Lung (tissue), 12 donors: ENCODE measurements around the gene TP53AIP1. TPM values are rescaled to one million over a fixed set of nuclear protein-coding genes. Genes with fewer than 3 reads are reported as not detected.

ENCODE experiments used
- ATAC-seq: fragments of 200-7000 bp; cut with Tn5 transposase; one replicate; pipeline ENCODE4 v1.9.1; 2020; ENCODE audit warnings: moderate number of reproducible peaks; ENCODE audit not compliant: insufficient read depth, low FRiP score
- DNase-seq, 3 donors: peaks; one replicate each; pipeline ENCODE4 v3.0.0-alpha.2; 2013 to 2017
- H3K27ac ChIP-seq, 2 donors: one replicate each; pipeline ENCODE4 v1.5.1; 2013; ENCODE audit warnings: mild to moderate bottlenecking in 2 of 2, moderate library complexity in 2 of 2, control low read depth in 1 of 2, inconsistent platforms in 1 of 2, low read depth in 1 of 2, low read length in 1 of 2
- H3K27me3 ChIP-seq, 3 donors: one replicate each; pipeline ENCODE4 v1.5.1; 2013; ENCODE audit warnings: low read length in 2 of 3; ENCODE audit not compliant: control insufficient read depth in 3 of 3, insufficient read depth in 3 of 3
- H3K36me3 ChIP-seq, 4 donors: one replicate each; pipeline ENCODE4 v1.5.1; 2013; ENCODE audit warnings: low read length in 4 of 4, mild to moderate bottlenecking in 1 of 4, moderate library complexity in 1 of 4; ENCODE audit not compliant: control insufficient read depth in 4 of 4, insufficient read depth in 4 of 4
- H3K4me1 ChIP-seq, 5 donors: one replicate each; pipeline ENCODE4 v1.5.1; 2013; ENCODE audit warnings: low read length in 5 of 5, mild to moderate bottlenecking in 2 of 5, moderate library complexity in 1 of 5; ENCODE audit not compliant: control insufficient read depth in 5 of 5, insufficient read depth in 5 of 5
- H3K4me3 ChIP-seq: one replicate; pipeline ENCODE4 v1.5.1; 2013; ENCODE audit warnings: mild to moderate bottlenecking, control low read depth, moderate library complexity
- H3K9ac ChIP-seq, 2 donors: one replicate each; pipeline ENCODE4 v1.5.1; 2013; ENCODE audit warnings: low read length in 2 of 2, control low read depth in 1 of 2; ENCODE audit not compliant: insufficient read depth in 1 of 2
- H3K9me3 ChIP-seq, 4 donors: one replicate each; pipeline ENCODE4 v1.5.1; 2013; ENCODE audit warnings: low read length in 3 of 4, mild to moderate bottlenecking in 1 of 4, moderate library complexity in 1 of 4; ENCODE audit not compliant: control insufficient read depth in 4 of 4, insufficient read depth in 3 of 4
- WGBS, 2 donors: extraction: QIAGEN DNeasy Blood & Tissue Kit; methylation state at CpG; one replicate each; pipeline ENCODE4 v1.1.7; 2013; 5-methylcytosine and 5-hydroxymethylcytosine counted together
- polyA plus RNA-seq, 2 donors: library from polyadenylated mRNA; stranded (reverse); fragments of 200-250 nt; gene quantifications; one replicate each; pipeline ENCODE4 v1.2.1, GENCODE V29; 2013
- total RNA-seq, 2 donors: library from RNA; depleted of rRNA in 1 of 2; stranded (reverse); fragments of >200 nt in 1 of 2; gene quantifications; one replicate each; pipeline ENCODE4 v1.2.1, GENCODE V29; 2014 to 2021
- TF ChIP-seq, protein P1 (sequence below): IDR thresholded peaks from 2 replicates; pipeline ENCODE4 v1.5.1; 2012; ENCODE audit warnings: mild to moderate bottlenecking; ENCODE audit errors: control extremely low read depth, extremely low read depth
- donor health status: control.
- donor health status: control.
- donor health status: Bipolar disorder and iron deficiency.
- donor health status: healthy.
- donor health status: DM: yes; HTN: yes; CAD: no.

Gene TP53AIP1
- total and polyA plus RNA-seq, 4 donors = 0.16 to 1.8 (median 1.0) TPM

DNA sequence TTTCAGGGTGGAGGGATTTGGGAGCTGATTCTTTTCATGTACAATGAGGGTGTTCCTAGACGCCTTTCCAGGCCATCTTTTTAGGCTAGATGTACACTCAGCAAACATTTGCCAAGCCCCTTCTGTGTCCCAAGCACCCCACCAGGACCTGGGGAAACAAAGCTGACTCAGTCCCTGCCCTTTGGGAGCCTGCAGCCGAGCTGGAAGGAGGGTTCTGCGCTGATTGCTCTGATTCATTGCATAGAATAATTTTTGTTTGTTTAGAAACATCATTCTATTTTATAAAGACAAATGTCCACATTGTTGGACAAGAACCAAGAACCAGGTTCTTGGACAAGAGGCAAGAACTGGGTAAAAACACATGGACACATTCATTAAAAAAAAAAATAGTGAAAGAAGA, 16.7 kb downstream of the TP53AIP1 start:
- no peak for ATAC-seq
- Histone ChIP-seq H3K9ac (no peak overlapping the region), H3K27me3 (no peaks in the 10 kb centered on the region), H3K27ac (no peak overlapping the region), H3K4me1 (peaks cover 0 to 5% (median 0%) of the 10 kb centered on the region in 5 donors), H3K9me3 (no peaks in the 10 kb centered on the region), H3K4me3 (no peak overlapping the region), H3K36me3 (no peaks in the 10 kb centered on the region)
- TF ChIP-seq, protein P1, sequence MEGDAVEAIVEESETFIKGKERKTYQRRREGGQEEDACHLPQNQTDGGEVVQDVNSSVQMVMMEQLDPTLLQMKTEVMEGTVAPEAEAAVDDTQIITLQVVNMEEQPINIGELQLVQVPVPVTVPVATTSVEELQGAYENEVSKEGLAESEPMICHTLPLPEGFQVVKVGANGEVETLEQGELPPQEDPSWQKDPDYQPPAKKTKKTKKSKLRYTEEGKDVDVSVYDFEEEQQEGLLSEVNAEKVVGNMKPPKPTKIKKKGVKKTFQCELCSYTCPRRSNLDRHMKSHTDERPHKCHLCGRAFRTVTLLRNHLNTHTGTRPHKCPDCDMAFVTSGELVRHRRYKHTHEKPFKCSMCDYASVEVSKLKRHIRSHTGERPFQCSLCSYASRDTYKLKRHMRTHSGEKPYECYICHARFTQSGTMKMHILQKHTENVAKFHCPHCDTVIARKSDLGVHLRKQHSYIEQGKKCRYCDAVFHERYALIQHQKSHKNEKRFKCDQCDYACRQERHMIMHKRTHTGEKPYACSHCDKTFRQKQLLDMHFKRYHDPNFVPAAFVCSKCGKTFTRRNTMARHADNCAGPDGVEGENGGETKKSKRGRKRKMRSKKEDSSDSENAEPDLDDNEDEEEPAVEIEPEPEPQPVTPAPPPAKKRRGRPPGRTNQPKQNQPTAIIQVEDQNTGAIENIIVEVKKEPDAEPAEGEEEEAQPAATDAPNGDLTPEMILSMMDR = no peak
- DNase-seq = no peak
- WGBS, 2 donors = 81 to 88% methylated on average over 3 of the region's 3 CpGs

DNA sequence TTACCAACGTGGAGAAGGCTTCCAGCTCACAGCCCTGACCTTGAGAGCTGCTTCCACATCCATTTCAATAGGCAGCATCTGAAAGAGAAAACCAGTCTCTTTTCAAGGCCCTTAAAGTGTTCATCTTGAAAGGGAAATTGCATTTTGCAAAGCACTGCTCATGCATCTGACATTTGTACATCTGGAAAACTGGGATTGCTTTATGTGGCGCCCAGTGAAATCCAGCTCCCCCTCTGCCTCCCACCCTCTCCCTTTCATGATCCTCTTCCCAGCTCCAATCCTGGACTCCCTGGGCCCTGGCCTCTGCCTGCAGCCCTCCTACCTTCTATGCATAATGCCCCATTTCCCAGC, 17.4 kb downstream of the TP53AIP1 start:
- Histone ChIP-seq H3K36me3 (no peaks in the 10 kb centered on the region), H3K27ac (no peak overlapping the region), H3K27me3 (no peaks in the 10 kb centered on the region), H3K9me3 (no peaks in the 10 kb centered on the region), H3K4me1 (peaks cover 0 to 6% (median 0%) of the 10 kb centered on the region in 5 donors), H3K9ac (no peak overlapping the region), H3K4me3 (no peak overlapping the region)
- ATAC-seq (no peak), DNase-seq (no peak)
- TF ChIP-seq, protein P1 = no peak
- WGBS, 2 donors = 74 to 84% methylated on average over 2 of the region's 2 CpGs

DNA sequence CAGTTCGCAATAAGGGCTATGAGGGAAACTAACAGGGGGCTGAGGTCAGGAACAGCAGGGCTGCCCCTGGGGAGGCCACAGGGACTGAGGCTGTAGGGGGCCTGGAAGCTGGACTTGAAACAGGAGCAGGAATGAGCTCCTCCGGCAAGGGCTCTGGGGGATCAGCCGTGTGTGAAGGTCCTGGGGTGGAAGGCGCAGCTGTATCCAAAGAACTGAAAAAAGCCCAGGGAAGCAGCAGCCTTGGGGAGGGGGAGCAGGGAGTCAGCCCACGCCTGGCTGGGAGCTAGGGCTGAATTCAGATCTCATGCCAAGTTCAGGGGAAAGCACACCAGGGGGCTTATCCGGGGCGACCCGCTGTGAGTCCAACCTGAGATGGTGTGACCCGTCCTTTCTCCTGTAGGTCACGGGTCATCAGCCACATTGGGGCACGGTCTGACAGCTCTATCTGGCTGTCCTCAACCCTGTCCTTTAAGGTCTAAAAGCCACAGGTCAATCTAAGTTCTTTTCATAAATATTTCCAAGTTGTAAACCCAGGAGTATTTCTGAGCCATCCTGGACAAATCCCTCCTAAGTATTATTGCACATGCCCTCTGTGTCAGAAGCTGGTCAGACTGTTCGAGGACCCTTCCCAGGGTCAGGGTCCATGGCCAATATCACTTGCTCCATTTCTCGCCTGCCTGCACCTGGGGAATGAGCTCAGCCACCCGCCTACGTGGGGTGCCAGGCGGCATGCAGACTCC, 18.0 kb downstream of the TP53AIP1 start:
- 84 to 88% methylated on average over 16 of the region's 16 CpGs for WGBS, 2 donors
- Histone ChIP-seq H3K4me1 (peaks cover 0 to 6% (median 0%) of the 10 kb centered on the region in 5 donors), H3K27ac (no peak overlapping the region), H3K9me3 (no peaks in the 10 kb centered on the region), H3K9ac (no peak overlapping the region), H3K4me3 (no peak overlapping the region), H3K36me3 (no peaks in the 10 kb centered on the region), H3K27me3 (no peaks in the 10 kb centered on the region)
- no peak for ATAC-seq
- TF ChIP-seq, protein P1 = no peak
- DNase-seq = no peak

DNA sequence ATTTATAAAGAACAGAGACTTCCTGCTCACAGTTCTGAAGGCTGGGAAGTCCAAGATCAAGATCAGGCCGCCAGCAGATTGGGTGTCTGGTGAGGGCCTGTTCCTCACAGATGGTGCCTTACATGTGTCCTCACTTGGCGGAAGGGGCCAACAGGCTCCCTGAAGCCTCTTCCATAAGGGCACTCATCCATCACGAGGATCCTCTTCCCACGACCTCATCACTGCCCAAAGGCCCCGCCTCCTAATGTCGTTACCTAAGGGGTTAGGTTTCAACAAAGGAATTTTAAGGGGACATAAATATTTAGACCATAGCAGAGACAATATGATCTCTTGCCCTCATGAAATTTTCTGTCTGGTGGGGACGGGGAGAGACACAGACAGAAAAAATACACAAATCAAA, 18.6 kb downstream of the TP53AIP1 start:
- no peaks in the 10 kb centered on the region for H3K9me3 ChIP-seq
- H3K4me1 ChIP-seq = peaks cover 0 to 6% (median 0%) of the 10 kb centered on the region in 5 donors
- no peaks in the 10 kb centered on the region for H3K27me3 ChIP-seq
- H3K4me3 ChIP-seq = no peak overlapping the region
- no peak for ATAC-seq
- no peak overlapping the region for H3K9ac ChIP-seq
- H3K36me3 ChIP-seq = no peaks in the 10 kb centered on the region
- no peak overlapping the region for H3K27ac ChIP-seq
- WGBS, 2 donors = 80 to 81% methylated on average over 7 of the region's 7 CpGs
- TF ChIP-seq, protein P1 = no peak
- DNase-seq = no peak
